Erythroblast (primary cell): Measurements from ENCODE around the gene GNAL.

Experiments
- DNase-seq, 2 experiments: peaks; one replicate each; lab custom pipeline; 2025; lab: John Stamatoyannopoulos, UW
- GATA1 ChIP-seq: IDR thresholded peaks from 2 replicates; pipeline ENCODE4 v1.6.1; 2011; ENCODE audit warnings: low read depth, mild to moderate bottlenecking, control low read depth, low read length, moderate library complexity
- POLR2A ChIP-seq: IDR thresholded peaks from 2 replicates; pipeline ENCODE4 v1.6.1; 2011; ENCODE audit warnings: mild to moderate bottlenecking, low read length

The GNAL gene

GRCh38 chr18:11828786-11829432 is 139.8 kb downstream of the GNAL start:
- no peak for DNase-seq
- TF ChIP-seq GATA1 (no peak), POLR2A (no peak)

GRCh38 chr18:11830585-11830984 is 141.5 kb downstream of the GNAL start:
- DNase-seq, result no peak
- TF ChIP-seq GATA1 (no peak), POLR2A (no peak)

GRCh38 chr18:11831921-11832320 is 142.9 kb downstream of the GNAL start:
- no peak for DNase-seq
- TF ChIP-seq POLR2A (no peak), GATA1 (no peak)

- DNase-seq, result no peak
- TF ChIP-seq POLR2A, result no peak
- TF ChIP-seq GATA1, result no peak
These were observed 145.7 kb downstream of the GNAL start for GRCh38 chr18:11834772-11835171.

- no peak for DNase-seq
- TF ChIP-seq POLR2A, result no peak
- no peak for TF ChIP-seq GATA1
These were observed 150.5 kb downstream of the GNAL start for GRCh38 chr18:11839556-11839955.

GRCh38 chr18:11840493-11840892 is 151.4 kb downstream of the GNAL start:
- DNase-seq, result no peak
- no peak for TF ChIP-seq GATA1
- TF ChIP-seq POLR2A, result no peak

DNA sequence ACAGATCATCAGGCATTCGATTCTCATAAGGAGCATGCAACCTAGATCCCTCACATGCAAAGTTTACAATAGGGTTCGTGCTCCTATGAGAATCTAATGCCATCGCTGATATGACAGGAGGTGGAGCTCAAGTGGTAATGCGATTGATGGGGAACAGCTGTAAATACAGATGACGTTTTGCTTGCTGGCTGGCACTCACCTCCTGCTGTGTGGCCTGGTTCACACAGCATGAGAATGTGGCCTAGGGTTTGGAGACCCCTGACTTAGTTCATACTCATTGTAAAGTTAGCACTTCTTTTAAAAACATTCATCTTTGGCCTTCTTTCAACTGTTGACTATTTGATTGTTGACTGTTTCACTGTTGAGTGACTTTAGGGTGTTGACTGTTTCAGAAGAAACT is 153.5 kb downstream of the GNAL start:
- DNase-seq, result no peak
- TF ChIP-seq GATA1, result no peak
- no peak for TF ChIP-seq POLR2A

- TF ChIP-seq POLR2A, result no peak
- no peak for TF ChIP-seq GATA1
These were observed 155.4 kb downstream of the GNAL start for GRCh38 chr18:11844436-11844835.

GRCh38 chr18:11845654-11846053 is 156.6 kb downstream of the GNAL start:
- DNase-seq, result no peak
- TF ChIP-seq GATA1, result no peak
- TF ChIP-seq POLR2A, result no peak

More at GRCh38 chr18:11844436-11844835, 155.4 kb downstream of the GNAL start:
- no peak for DNase-seq

- DNase-seq, result no peak
- TF ChIP-seq POLR2A, result no peak
- TF ChIP-seq GATA1, result no peak
These were observed 158.7 kb downstream of the GNAL start for GRCh38 chr18:11847811-11848210.

- TF ChIP-seq GATA1 (no peak), POLR2A (no peak)
- no peak for DNase-seq
These were observed 160.2 kb downstream of the GNAL start for GRCh38 chr18:11849279-11849678.

GRCh38 chr18:11849841-11850634 is 161.0 kb downstream of the GNAL start:
- TF ChIP-seq POLR2A (peak; percentile 29), GATA1 (no peak)
- peak; percentile 74 to 78 for DNase-seq

DNA sequence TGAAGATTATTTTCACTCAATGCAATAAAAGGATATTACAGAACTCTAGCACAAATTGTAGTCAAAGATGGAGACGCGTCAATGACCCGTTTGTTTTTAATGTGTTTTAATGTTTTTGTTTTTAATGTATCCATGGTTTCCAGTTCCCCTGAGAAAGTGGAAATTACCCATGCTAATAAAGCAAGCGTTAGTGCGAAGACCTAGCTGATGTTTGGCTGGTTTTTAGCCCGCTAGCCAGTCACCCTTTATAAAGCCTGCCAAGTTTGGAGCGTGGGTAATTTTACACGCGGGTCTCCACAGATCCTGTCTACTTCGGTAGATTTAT is 161.7 kb downstream of the GNAL start:
- peak in 1 of 2 experiments; percentile 84 for DNase-seq
- TF ChIP-seq GATA1, result no peak
- no peak for TF ChIP-seq POLR2A

DNA sequence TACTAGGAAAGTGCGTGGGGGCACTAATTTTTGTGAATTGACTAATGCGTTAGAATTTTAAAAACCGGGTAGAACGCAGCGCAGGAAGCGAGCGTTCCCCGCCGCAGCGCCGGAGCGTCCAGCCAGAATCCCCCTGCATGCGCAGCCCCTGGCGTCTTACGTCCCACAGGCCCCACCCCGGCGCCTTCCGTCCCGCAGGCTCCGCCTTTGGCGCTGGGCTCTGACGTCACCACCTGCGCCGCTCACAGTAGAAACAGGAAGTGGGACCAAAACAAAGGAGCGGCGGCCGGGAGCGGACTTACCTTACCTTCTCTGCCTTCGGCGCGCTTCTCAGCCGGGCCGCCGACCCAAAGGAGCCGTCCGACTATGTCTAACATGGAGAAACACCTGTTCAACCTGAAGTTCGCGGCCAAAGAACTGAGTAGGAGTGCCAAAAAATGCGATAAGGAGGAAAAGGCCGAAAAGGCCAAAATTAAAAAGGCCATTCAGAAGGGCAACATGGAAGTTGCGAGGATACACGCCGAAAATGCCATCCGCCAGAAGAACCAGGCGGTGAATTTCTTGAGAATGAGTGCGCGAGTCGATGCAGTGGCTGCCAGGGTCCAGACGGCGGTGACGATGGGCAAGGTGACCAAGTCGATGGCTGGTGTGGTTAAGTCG is 162.2 kb downstream of the GNAL start, which contains the start of gene CHMP1B:
TSS of gene CHMP1B (plus strand) at position 268 of the 660 bp plus-strand sequence. CDS start at position 367, 99 bp downstream.
- TF ChIP-seq POLR2A (peak; percentile 97), GATA1 (no peak)
- peak; percentile 99 to 100 for DNase-seq
